ENCODE measurements around the gene PNPLA4. TPM values are rescaled to one million over a fixed set of nuclear protein-coding genes. Genes with fewer than 3 reads are reported as not detected.

The PNPLA4 gene
- total RNA-seq, 1 experiment from 2014 or later: 23.4 TPM

- DNase-seq (ENCODE audit: extremely low read depth, low read depth): no peak
Measured at GRCh38 chrX:7876957-7877356, 50.3 kb downstream of the PNPLA4 start.

GRCh38 chrX:7872042-7872441 lies 55.2 kb downstream of the PNPLA4 start:
- no peak for DNase-seq (ENCODE audit: extremely low read depth, low read depth)

DNA sequence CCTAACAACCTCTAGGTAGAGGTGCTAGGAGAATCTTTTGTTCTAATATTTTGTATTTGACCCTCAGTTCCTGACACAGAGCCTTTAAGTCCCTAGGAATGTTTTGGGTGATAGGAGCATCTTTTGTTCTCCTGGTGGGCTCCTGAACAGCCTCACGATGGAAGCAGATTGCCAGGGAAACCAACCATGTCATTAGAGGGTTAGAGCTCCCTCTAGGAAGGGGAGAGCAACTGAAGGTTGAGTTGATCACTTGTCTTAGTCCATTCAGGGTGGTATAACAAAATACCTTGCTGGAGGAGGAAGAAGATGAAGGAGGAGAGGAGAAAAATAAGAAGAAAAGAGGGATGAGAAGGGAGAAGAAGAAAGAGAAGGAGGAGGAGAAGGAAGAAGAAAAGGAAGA lies 75.0 kb downstream of the PNPLA4 start:
- DNase-seq (ENCODE audit: extremely low read depth, low read depth): no peak

Small RNAs within 50 kb of the gene (small RNA-seq; reads per million reads assigned to genes)
- gene AC005296.1: 0 reads per million in 2 experiments

Other genes starting within 250 kb of the PNPLA4 start
- gene VCX, start 84.2 kb downstream of the PNPLA4 start, total RNA-seq (2014; rRNA removed; shearing (Covaris generic)): not detected in 2 replicates
- gene VCX2, start 243.9 kb upstream of the PNPLA4 start, total RNA-seq (2014; rRNA removed; shearing (Covaris generic)): not detected in 2 replicates

All from NCI-H460 (cell line).